ENCODE data around the gene TGM3.

TGM3 gene

GRCh38 chr20:2385496-2385895, 89.7 kb downstream of the TGM3 start:
- Histone ChIP-seq H3K9ac (ENCODE audit: low read length) (no peak overlapping the region), H3K4me3 (ENCODE audit: low read depth in 1 of 2, low read length in 2 of 2) (no peak overlapping the region), H3K36me3 (ENCODE audit: insufficient read depth, low read length) (no peaks in the 10 kb centered on the region), H3K27me3 (ENCODE audit: control insufficient read depth in 1 of 2, insufficient read depth in 2 of 2, low read length in 2 of 2) (no peaks in the 10 kb centered on the region), H3K9me3 (ENCODE audit: low read length) (no peaks in the 10 kb centered on the region), H3K27ac (ENCODE audit: low read depth, low read length) (no peak overlapping the region), H3K4me1 (ENCODE audit: insufficient read depth, low read length) (no peaks in the 10 kb centered on the region)

- Histone ChIP-seq H3K4me1 (ENCODE audit: insufficient read depth, low read length) (no peaks in the 10 kb centered on the region), H3K27ac (ENCODE audit: low read depth, low read length) (no peak overlapping the region)
Measured at GRCh38 chr20:2386516-2387179, 90.8 kb downstream of the TGM3 start.

GRCh38 chr20:2387180-2387577, 91.4 kb downstream of the TGM3 start:
- Histone ChIP-seq H3K27me3 (ENCODE audit: control insufficient read depth in 1 of 2, insufficient read depth in 2 of 2, low read length in 2 of 2) (no peaks in the 10 kb centered on the region), H3K27ac (ENCODE audit: low read depth, low read length) (no peak overlapping the region), H3K9ac (ENCODE audit: low read length) (no peak overlapping the region), H3K9me3 (ENCODE audit: low read length) (no peaks in the 10 kb centered on the region), H3K4me3 (ENCODE audit: low read depth in 1 of 2, low read length in 2 of 2) (no peak overlapping the region), H3K4me1 (ENCODE audit: insufficient read depth, low read length) (no peaks in the 10 kb centered on the region), H3K36me3 (ENCODE audit: insufficient read depth, low read length) (no peaks in the 10 kb centered on the region)

More at GRCh38 chr20:2386516-2387179, 90.8 kb downstream of the TGM3 start:
- Histone ChIP-seq H3K9me3 (ENCODE audit: low read length) (no peaks in the 10 kb centered on the region), H3K27me3 (ENCODE audit: control insufficient read depth in 1 of 2, insufficient read depth in 2 of 2, low read length in 2 of 2) (no peaks in the 10 kb centered on the region), H3K9ac (ENCODE audit: low read length) (no peak overlapping the region), H3K36me3 (ENCODE audit: insufficient read depth, low read length) (no peaks in the 10 kb centered on the region), H3K4me3 (ENCODE audit: low read depth in 1 of 2, low read length in 2 of 2) (no peak overlapping the region)

GRCh38 chr20:2387580-2387979, 91.8 kb downstream of the TGM3 start:
- H3K4me1 ChIP-seq (ENCODE audit: insufficient read depth, low read length) = no peaks in the 10 kb centered on the region
- no peak overlapping the region for H3K27ac ChIP-seq (ENCODE audit: low read depth, low read length)
- no peak overlapping the region for H3K9ac ChIP-seq (ENCODE audit: low read length)
- H3K9me3 ChIP-seq (ENCODE audit: low read length) = no peaks in the 10 kb centered on the region
- H3K36me3 ChIP-seq (ENCODE audit: insufficient read depth, low read length) = no peaks in the 10 kb centered on the region
- H3K4me3 ChIP-seq (ENCODE audit: low read depth in 1 of 2, low read length in 2 of 2) = no peak overlapping the region
- no peaks in the 10 kb centered on the region for H3K27me3 ChIP-seq (ENCODE audit: control insufficient read depth in 1 of 2, insufficient read depth in 2 of 2, low read length in 2 of 2)
